ENCODE measurements around the gene GSTA4.

DNA sequence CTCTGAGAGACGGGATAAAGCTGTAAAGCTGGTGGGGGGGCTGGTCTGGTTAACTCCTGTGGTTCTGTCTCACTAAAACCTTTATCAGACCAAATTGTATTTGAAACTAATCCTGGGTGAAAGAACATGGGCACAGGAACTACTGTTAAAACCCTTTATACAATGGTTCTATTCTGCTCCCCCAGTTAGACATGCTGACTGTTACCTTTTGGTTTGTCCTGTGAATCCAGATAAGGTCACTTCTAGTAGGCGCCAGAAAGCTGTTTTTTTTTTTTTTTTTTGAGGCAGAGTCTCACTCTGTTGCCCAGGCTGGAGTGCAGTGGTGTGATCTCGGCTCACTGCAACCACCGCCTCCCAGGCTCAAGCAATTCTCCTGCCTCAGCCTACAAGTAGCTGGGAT lies 29.7 kb downstream of the GSTA4 start:
- TF ChIP-seq POLR2A (IDR thresholded peaks at IDR 0.05; ENCODE audit: low read depth, low read length) (no peak), SPI1 (IDR thresholded peaks at IDR 0.05; ENCODE audit: low read depth, low read length) (no peak), POLR2AphosphoS5 (IDR thresholded peaks at IDR 0.05; ENCODE audit: low read depth, low read length) (no peak), TAF1 (IDR thresholded peaks at IDR 0.05; ENCODE audit: low read depth, low read length) (no peak), POU2F2 (IDR thresholded peaks at IDR 0.05; ENCODE audit: low read depth, low read length) (no peak), PAX5 (IDR thresholded peaks at IDR 0.05; ENCODE audit: insufficient read depth, low read length, severe bottlenecking) (no peak)
